GM18526 (cell line): ENCODE measurements around the gene LYPD6.

ENCODE experiments used
- POLR2A ChIP-seq: IDR thresholded peaks from 3 replicates; pipeline ENCODE4 v1.6.1; 2011; ENCODE audit not compliant: insufficient read length; ENCODE audit errors: extremely low read depth

Gene LYPD6

DNA sequence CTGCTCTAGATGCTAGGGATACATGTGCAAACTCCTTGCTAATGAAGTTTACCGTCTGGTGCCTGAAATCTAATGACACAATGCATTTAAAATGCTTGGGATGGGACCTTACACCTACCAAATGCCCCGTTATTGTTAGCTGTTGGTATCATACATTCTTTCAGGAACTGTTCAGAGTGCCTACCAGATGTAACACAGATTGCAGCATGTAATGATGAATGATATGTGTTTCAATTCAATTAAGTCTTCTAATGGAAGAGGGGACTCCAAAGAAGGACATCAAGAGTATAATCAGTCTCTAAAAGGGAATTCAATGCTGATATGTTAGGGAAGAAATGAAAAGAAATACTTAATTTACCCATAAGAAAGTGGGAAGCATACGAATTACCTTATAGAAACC is 3.2 kb downstream of the LYPD6 start:
- TF ChIP-seq POLR2A: no peak

DNA sequence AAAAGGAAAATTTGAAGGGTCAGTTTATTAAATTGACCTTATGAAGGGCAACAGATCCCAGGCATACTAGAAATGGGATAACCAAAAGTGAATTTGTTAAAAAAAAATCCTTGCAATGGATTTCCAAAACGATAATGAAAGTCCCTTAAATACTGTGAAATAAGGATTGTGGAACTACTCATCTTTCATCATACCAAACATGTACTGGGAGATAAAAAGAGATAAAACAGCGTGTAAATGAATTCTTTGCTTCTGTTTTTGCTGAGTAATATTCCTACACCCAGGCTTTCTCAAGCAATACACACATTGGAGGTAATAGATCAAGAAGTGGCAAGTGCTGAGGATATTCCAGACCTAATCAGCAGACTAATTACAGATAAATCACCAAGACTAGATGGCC is 3.8 kb downstream of the LYPD6 start:
- TF ChIP-seq POLR2A: no peak

DNA sequence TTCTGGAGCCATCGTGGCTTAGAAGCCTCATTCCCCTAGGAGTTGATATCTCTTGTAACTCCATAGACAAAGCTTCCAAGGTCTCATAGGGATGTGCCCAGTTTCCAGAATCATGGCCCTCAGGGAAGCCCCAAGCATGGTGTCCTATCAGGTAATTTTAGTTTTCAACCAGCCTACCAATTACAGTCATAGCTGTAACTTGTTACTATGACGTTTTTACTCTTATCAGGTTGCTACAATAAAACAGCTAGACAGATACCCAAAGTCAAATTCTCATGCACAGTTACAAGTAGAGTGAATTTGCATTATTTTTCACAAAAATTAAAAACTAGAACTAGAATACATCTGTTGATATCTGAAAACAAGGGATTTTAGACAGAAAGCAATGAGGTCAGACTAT is 8.9 kb downstream of the LYPD6 start:
- no peak for TF ChIP-seq POLR2A

DNA sequence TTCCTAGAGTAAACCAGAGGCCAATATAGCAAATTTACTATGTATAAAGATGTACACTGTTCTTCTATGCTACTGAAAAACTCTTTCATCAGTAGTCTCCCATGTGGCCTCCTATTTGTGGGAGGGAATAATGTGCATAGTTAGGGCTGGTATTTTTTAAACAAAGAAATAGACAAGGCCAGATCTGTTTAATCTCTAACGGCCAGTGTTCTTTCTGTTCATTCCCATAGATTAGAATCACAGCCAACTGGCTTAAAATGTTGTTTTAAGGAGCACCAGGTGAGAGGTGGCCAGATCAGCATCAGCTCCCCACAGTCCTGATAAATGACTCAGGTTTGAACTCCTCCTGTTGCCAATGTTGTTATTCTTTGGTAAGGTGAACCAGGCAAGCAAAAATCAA is 12.1 kb downstream of the LYPD6 start:
- TF ChIP-seq POLR2A: no peak

DNA sequence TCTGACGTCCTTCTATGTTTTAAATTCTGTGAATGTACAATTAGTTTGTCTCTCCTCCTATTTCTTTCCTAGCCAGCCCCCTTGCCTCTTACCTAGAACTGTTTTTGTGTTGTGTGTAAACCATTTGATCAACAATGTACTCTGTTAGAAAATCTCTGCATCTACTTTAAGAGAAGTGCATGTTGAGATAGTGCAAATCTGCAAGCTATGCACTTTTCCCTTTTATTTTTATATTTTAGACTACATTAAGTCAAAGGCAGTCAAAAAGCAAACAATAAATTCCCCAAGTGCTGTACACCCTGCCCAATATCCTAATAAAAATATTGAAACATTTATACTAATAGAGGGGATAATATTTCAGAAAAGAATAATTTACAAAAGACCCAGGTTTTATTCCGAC is 13.7 kb downstream of the LYPD6 start:
- no peak for TF ChIP-seq POLR2A

DNA sequence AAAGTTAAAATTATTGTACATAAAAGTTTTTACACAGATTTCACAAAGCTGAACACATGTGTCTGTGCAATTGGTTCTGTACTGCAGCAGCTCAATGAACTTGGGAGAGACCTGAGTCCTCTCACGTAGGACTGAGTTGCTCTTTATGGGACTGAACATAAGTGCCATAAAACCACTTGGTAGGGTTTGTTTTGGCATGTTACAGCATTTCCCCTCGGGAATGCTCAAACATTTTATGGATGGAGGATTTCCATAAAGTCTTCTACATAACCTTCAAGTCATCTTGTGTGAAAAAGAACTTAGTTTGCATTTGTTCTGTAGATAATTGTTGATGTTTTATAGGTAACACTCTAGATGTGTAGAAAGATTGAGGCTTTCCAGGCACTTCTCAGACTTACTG is 15.9 kb downstream of the LYPD6 start:
- no peak for TF ChIP-seq POLR2A

DNA sequence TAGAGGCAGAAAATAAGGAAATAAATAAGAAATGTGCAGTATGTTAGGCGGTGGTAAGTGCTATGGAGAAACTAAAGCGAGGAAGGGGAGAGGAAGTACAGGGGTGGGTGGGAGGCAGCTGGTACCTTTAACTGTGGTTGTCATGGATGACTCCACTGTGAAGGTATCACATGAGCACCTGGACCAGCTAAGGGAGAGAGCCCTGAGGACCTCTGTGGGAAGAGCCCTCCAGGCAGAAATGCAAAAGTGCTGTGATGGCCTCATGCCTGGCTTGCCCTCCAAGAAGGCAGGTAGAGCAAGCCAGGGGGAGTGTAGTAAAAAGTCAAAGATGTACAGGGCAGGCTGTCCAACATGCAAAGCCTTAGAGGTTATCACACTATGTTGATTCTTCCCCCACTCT is 17.9 kb downstream of the LYPD6 start:
- no peak for TF ChIP-seq POLR2A

DNA sequence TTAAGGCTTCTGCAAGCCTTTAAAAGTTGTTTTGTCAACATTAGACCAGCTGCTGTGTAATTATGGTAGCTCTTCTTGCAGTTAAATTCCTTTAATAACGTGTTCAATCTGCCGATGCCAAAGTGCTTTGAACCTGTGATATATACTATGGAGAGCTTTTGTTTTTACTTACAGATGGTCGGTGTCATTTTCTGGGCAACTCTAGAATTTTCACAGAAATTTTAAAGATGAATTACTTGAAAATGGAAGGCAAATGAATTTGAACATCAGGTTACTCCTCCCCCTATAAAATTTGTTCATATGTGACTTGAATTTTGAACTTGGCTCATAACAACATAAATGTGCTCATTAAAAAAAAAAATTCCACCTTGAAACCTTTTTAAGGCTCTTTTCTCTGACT is 23.0 kb downstream of the LYPD6 start:
- no peak for TF ChIP-seq POLR2A

DNA sequence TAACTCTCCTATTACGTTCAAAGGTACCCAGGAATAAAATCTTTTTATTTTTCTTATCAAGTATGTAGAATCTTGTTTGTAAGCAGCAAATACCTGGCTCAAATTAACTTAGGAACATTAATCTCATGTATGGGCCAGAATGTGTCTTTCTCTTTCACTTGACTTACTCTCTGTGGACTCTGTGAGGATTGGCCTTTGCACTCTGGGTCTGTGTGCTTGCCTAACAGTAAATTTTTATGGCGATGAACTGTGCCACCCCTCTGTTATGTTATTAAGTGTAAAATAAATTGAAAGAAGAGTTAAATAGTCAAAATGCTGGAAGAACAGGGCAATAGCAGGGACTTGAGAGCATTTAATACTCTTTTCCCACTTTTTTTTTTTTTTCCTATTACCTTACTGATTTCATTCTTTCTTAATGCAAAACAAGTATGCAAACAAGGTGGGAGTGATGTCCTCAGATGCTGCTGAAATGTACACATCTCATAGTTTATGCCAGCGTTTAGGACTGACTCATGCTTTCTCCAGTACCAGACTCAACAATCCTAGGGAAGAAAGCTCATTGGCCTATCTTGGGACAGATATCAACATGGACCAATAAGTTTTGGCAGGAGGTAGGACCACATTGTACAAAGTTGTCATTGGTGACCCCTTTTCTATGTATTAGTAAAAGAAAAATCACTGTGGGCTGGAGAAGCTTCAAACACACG is 25.5 kb downstream of the LYPD6 start:
- no peak for TF ChIP-seq POLR2A

DNA sequence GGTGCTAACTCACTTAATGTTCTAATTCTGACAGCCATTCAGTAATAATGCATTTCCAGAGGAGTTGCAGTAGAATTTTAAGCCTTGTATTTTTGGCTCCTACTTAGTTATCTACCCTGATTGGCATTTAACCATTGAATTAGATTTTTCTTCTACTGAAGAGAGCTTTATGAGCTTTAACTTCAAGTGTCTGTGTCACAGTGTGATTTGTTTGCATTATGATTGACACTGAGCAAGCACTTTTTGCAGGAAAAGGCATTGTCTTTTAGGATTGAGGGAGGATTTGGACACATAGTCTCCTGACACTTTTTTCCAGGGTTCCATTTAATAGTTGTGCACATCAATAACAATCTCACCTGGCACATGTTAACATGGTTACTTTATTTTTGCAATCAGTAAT is 26.7 kb downstream of the LYPD6 start:
- TF ChIP-seq POLR2A: no peak

DNA sequence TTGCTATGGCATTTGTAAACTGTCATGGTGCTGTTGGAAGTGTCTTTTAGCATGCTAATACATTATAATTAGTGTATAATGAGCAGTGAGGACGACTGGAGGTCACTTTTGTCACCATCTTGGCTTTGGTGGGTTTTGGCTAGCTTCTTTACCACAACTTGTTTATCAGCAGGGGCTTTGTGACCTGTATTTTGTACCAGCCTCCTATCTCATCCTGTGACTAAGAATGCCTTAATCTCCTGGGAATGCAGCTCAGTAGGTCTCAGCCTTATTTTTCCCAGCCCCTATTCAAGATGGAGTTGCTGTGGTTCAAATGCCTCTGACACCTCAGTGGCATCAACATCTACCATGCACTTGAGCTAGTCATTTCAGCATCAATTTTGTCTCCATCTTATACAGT is 29.7 kb downstream of the LYPD6 start:
- TF ChIP-seq POLR2A: no peak

DNA sequence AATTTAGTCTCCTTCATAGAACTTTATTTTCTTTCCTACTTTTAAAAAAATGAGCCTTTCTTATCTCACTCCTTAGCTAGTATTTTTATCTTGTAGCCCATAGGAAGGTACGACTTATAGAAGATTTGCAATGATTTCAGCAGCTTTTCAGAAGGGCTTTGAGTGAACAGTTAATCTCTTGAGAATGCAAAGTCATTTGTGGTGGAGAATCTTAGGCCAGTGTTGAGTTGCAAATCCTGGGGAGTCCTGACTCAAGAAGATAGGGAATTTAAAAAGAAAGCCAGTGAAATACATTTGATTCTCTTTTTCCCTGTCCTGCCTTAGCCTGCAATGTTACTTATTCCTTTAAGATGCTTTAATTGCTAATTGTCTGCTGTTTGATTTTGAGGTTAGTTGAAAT is 33.6 kb downstream of the LYPD6 start:
- TF ChIP-seq POLR2A: no peak

DNA sequence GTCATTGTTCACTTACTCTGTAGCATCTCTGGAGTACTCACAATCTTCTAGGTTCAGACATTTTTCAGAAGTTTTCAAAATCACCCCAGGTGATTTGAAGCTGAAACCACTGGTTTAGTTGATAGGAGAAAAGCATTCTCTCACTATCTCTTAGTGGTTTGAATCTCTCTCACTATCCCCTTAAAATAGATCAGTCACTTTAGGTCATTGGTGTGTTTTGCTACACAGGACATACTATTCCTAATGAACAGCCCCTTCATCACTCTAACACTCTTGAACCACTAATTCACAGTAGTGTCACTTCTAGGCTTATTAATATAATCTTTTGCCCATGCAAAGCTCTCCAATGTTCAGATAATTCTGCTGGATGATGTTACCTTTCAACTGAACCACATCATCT is 34.5 kb downstream of the LYPD6 start:
- TF ChIP-seq POLR2A: no peak

DNA sequence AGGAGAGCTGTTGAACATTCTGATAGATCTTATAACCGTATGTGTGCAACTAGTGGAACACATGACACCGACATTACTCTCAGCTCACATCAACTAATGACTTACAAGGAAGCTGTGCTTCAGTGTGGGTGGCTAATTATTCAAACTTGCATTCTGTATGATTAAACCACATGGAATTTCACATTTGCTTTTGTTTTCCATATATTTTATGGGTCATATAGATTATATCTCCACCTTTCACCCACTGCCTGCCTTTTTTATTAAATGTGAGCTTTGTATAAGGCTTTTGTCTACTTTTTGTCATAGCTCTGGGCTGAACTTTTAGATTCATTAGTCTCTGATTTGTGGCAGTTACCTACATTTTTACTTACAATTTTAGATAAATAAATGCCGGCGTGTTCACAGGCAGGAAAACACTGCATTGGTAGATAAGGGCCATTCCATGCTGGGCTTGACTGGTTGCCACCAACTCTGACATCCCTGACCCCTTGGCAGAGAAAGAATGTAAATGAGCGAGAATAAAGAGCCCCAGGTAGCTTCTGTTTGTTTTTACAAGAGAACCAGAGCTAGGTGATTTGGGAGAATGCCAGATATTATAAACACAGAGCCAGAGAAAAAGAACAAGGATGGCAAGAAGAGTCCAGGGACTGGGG is 35.7 kb downstream of the LYPD6 start:
- TF ChIP-seq POLR2A: no peak

DNA sequence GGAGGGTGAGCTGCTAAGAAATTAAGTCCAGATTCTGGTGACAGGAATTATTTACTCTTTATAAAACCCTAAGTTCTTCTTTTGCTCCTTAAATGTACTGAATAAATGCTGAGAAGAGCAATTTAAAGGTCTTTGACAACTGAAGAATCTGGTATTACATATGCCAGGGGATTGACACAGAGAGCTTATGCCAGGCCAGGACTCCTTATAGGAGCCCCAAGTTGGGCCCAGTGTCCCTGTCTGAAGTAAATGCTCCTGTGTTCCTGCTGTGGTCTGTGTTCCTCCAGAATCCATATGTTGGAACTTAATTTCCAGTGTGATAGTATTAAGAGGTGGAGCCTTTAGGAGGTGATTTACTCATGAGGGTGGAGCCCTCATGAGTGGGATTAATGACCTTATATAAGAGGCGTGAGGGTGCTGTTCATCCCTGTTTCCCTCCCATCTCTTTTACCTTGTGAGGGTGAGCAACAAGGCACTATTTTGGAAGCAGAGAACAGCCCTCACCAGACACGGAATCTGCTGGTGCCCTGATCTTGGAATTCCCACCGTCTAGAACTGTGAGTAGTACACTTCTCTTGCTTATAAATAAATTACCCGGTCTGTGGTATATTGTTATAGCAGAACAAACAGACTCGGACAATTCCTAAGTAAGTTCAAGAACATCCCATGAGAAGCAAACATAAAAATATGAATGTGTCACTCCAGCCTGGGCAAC is 39.8 kb downstream of the LYPD6 start:
- no peak for TF ChIP-seq POLR2A

DNA sequence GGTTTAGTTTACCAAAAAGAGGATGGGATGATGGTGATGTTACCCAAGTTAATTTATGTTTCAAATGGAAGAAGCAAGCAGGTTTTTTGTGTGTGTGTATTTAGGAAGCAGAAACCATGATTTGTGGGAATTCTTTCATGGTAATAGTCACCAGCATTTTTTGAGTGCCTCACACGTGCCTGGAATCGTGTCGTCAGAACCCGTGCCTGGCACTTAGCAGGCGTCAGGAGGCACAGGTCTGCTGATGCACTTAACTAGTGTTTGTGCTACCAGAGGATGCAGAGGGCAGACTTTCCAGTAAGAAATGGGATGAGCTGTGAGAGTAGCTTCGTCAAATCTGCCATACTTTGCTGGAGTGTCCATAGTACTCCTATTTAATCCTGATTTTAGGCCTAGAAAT is 41.1 kb downstream of the LYPD6 start:
- TF ChIP-seq POLR2A: no peak

DNA sequence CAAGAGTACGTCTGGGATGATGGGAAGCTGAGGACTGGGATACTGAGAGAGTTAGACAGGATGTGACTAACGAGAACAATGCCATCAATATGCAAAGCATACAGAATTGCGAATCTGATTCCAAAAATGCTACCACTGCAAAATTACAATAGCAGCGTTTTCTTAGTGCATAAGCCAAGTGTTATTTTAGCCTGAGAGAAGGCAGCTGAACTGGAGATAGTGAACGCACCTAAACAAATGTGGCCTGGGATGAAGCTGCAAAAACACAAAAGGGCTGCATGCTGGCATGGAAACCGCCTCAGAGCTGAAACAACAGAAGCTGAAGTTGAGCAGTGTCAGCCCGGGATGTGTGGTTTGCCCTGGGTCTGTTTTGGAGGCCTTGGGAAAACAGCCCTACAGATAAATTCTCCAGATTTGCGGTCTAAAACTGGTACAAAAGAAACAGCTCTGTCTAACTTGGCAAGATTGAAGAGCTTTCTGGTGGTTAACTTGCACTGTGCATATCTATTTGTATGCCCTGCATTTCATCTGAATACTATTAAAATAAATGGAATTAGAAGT is 45.5 kb downstream of the LYPD6 start:
- no peak for TF ChIP-seq POLR2A

DNA sequence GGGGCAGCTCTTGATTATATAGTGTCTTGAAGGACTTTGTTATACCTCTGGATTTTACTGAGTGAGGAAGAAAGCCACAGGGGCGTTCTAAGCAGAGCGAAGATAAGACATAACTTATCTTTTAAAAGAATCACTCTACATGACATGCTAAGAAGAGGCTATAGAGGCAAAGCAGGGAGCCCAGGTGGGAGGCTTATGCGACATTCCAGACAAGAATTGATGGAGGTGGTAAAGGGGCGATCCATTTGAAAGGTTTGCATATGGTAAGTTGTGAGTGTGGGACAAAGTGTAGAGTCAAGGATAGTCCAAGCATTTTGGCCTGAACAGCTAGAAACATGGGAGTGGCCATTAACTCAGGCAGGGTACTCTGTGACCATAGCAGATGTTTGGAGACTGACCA is 49.8 kb downstream of the LYPD6 start:
- TF ChIP-seq POLR2A: no peak
